ENCODE measurements around the gene BTBD1. TPM values are rescaled to one million over a fixed set of nuclear protein-coding genes. Genes with fewer than 3 reads are reported as not detected.
A peak's percentile ranks its signal among the peaks of the same experiment; 100 is the strongest.
"Not testable (repeated sequence)": the region's sequence is repeated elsewhere in the genome, so short reads cannot be mapped to it uniquely, and the experiment has no call there.

BTBD1 gene
- total RNA-seq, 2 experiments from 2014 or later = 67.4 to 70.9 TPM

GRCh38 chr15:83011271-83012075 lies 55.6 kb downstream of the BTBD1 start, which contains the start of gene C15orf40:
Gene C15orf40, minus strand, starts transcription at chr15:83011639. Its CDS starts 32 bp downstream, at chr15:83011607.
- Mint-ChIP-seq H3K27me3 (ENCODE audit: low read depth) (no peaks in the 10 kb centered on the region), H3K9me3 (ENCODE audit: insufficient read depth) (no peaks in the 10 kb centered on the region), H3K27ac (peak within 1 kb of the TSS; percentile 90), H3K4me3 (peak within 1 kb of the TSS; percentile 87), H3K36me3 (ENCODE audit: low read depth) (peaks cover 22% of the 10 kb centered on the region), H3K4me1 (ENCODE audit: low read depth) (peaks cover 50% of the 10 kb centered on the region)
- ATAC-seq (peak; percentile 89), DNase-seq (peak; percentile 88)
- ChIA-PET CTCF (interaction anchor here (0.6 to 4.8 kb wide), 30 partner anchors 9 to 481 kb away, joined by 3 to 36 read pairs (median 4); partner anchors contain the start of genes BTBD1, HDGFL3 and RAMAC), POLR2A (interaction anchor here (0.5 to 3.0 kb wide), 13 partner anchors 8 to 472 kb away, joined by 3 to 20 read pairs (median 4); partner anchors contain the start of genes BTBD1, HDGFL3, RAMAC and RPS17)

- DNase-seq = peak; percentile 89
- Mint-ChIP-seq H3K4me3 (peak overlapping the region; percentile 87), H3K36me3 (ENCODE audit: low read depth) (peaks cover 20% of the 10 kb centered on the region), H3K27ac (peak overlapping the region; percentile 90), H3K4me1 (ENCODE audit: low read depth) (peaks cover 50% of the 10 kb centered on the region), H3K9me3 (ENCODE audit: insufficient read depth) (no peaks in the 10 kb centered on the region), H3K27me3 (ENCODE audit: low read depth) (no peaks in the 10 kb centered on the region)
- POLR2A ChIA-PET = interaction anchor here (0.8 to 3.0 kb wide), 11 partner anchors 7 to 471 kb away, joined by 3 to 20 read pairs (median 6); partner anchors contain the start of genes BTBD1, HDGFL3, RAMAC and RPS17
- CTCF ChIA-PET = interaction anchor here (0.7 to 4.8 kb wide), 31 partner anchors 9 to 480 kb away, joined by 3 to 36 read pairs (median 4); partner anchors contain the start of genes BTBD1, HDGFL3 and RAMAC
- peak; percentile 72 for ATAC-seq
Measured at GRCh38 chr15:83010709-83011270, 56.3 kb downstream of the BTBD1 start.

- H3K4me3 Mint-ChIP-seq; H3K9me3 Mint-ChIP-seq (ENCODE audit: insufficient read depth); POLR2A ChIA-PET; H3K27ac Mint-ChIP-seq; H3K4me1 Mint-ChIP-seq (ENCODE audit: low read depth); DNase-seq; H3K27me3 Mint-ChIP-seq (ENCODE audit: low read depth); H3K36me3 Mint-ChIP-seq (ENCODE audit: low read depth); ATAC-seq: not testable (repeated sequence)
- CTCF ChIA-PET = interaction anchor here (0.8 to 3.9 kb wide), 20 partner anchors 10 to 470 kb away, joined by 3 to 46 read pairs (median 4); partner anchors contain the start of genes C15orf40 and RAMAC
Measured at GRCh38 chr15:83000672-83001031, 66.4 kb downstream of the BTBD1 start.

DNA sequence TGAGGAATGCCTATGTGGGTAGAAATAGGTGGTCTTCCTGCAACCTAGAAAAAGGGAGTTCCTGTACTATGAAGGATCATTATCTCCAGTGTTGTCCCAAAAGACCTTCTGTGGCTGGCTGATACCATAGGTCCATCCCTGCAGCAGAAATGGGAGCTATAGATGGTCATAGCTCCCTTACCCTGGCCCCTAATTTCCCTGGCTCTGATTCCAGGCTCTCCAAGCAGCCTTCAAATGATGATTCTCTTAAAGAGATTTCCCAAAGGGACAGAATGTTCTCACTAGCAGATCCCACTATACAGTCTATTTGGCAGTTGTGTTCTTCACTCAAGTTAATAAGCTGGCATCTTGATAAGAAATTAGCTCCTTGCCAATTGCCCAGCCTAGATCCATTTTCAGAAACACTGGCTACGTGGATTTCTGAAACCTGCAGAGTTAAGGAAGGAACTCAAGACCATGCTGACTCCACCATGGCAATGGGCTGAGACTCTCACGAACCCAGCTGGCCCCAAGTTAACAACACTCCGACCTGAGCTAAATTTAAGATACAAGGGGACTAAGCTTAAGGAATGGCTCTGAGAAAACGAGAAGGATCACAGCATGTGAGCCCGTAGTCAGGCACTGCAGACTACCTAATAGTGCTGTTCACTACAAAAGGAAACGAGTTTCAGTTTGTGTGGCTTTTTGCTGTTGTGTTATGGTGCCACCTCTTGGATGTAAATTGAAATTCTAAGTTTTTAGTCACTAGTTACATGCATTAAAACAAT lies 67.0 kb downstream of the BTBD1 start:
- Mint-ChIP-seq H3K4me1 (ENCODE audit: low read depth) (peaks cover 8% of the 10 kb centered on the region), H3K27ac (peak overlapping the region; percentile 77), H3K9me3 (ENCODE audit: insufficient read depth) (no peaks in the 10 kb centered on the region), H3K27me3 (ENCODE audit: low read depth) (no peaks in the 10 kb centered on the region), H3K36me3 (ENCODE audit: low read depth) (peaks cover 4% of the 10 kb centered on the region), H3K4me3 (peak overlapping the region; percentile 64)
- POLR2A ChIA-PET = interaction anchor here (0.7 to 0.8 kb wide), 2 partner anchors 15 to 66 kb away, joined by 3 to 4 read pairs; no protein-coding TSS in a partner anchor
- ATAC-seq (peak; percentile 93), DNase-seq (peak; percentile 63)
- CTCF ChIA-PET = interaction anchor here (0.6 to 3.9 kb wide), 29 partner anchors 10 to 469 kb away, joined by 3 to 46 read pairs (median 4); partner anchors contain the start of genes C15orf40 and RAMAC

DNA sequence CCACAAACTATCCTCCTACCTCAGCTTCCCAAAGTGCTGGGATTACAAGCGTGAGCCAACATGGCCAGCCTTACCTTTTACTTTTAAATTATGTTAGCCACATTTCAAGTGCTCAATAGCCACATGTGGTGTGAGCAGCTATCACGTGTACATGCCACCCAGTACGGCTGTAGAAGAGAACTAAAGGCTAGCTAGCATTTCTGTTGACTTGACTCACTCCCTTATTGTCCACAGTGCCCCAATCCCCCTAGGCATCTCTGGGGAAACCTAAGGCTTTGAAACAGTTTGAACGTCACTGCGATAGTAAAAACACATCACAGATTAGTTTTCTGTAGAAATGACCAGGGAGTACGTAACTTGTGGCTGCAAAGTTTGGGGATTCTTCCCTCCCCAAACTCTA lies 67.6 kb downstream of the BTBD1 start:
- POLR2A ChIA-PET = interaction anchor here (0.8 kb wide), 1 partner anchor 67 kb away, joined by 4 read pairs; no protein-coding TSS in a partner anchor
- no peak overlapping the region for H3K27ac Mint-ChIP-seq
- H3K9me3 Mint-ChIP-seq (ENCODE audit: insufficient read depth) = no peaks in the 10 kb centered on the region

GRCh38 chr15:82995938-82996337 lies 71.1 kb downstream of the BTBD1 start:
- Mint-ChIP-seq H3K9me3 (ENCODE audit: insufficient read depth) (no peaks in the 10 kb centered on the region), H3K4me1 (ENCODE audit: low read depth) (peaks cover 8% of the 10 kb centered on the region), H3K27ac (no peak overlapping the region), H3K27me3 (ENCODE audit: low read depth) (no peaks in the 10 kb centered on the region), H3K36me3 (ENCODE audit: low read depth) (peaks cover 5% of the 10 kb centered on the region), H3K4me3 (no peak overlapping the region)
- ChIA-PET POLR2A (interaction anchor here (1.6 kb wide), 1 partner anchor 10 kb away, joined by 5 read pairs; the partner anchor contains the start of gene RAMAC), CTCF (interaction anchor here (0.7 to 1.1 kb wide), 2 partner anchors 456 to 1588 kb away, joined by 3 read pairs; partner anchors contain the start of gene RPS17)
- no peak for DNase-seq
- ATAC-seq = no peak

More for the DNA sequence above, 67.6 kb downstream of the BTBD1 start:
- no peak for ATAC-seq
- CTCF ChIA-PET = interaction anchor here (0.7 to 3.9 kb wide), 20 partner anchors 9 to 468 kb away, joined by 3 to 46 read pairs (median 4); partner anchors contain the start of genes C15orf40 and RAMAC
- no peaks in the 10 kb centered on the region for H3K36me3 Mint-ChIP-seq (ENCODE audit: low read depth)
- H3K27me3 Mint-ChIP-seq (ENCODE audit: low read depth) = no peaks in the 10 kb centered on the region
- DNase-seq = no peak
- H3K4me1 Mint-ChIP-seq (ENCODE audit: low read depth) = peaks cover 8% of the 10 kb centered on the region
- H3K4me3 Mint-ChIP-seq = no peak overlapping the region

- H3K9me3 Mint-ChIP-seq (ENCODE audit: insufficient read depth) = no peaks in the 10 kb centered on the region
- no peak overlapping the region for H3K27ac Mint-ChIP-seq
- CTCF ChIA-PET = interaction anchor here (1.1 kb wide), 1 partner anchor 455 kb away, joined by 3 read pairs; the partner anchor contains the start of gene RPS17
- no peak for ATAC-seq
- peaks cover 9% of the 10 kb centered on the region for H3K36me3 Mint-ChIP-seq (ENCODE audit: low read depth)
- H3K27me3 Mint-ChIP-seq (ENCODE audit: low read depth) = no peaks in the 10 kb centered on the region
- no peak overlapping the region for H3K4me3 Mint-ChIP-seq
- no peak for DNase-seq
- peaks cover 4% of the 10 kb centered on the region for H3K4me1 Mint-ChIP-seq (ENCODE audit: low read depth)
- POLR2A ChIA-PET = interaction anchor here (1.2 to 1.6 kb wide), 2 partner anchors 9 to 184 kb away, joined by 3 to 5 read pairs; partner anchors contain the start of gene RAMAC
Measured at GRCh38 chr15:82995076-82995475, 72.0 kb downstream of the BTBD1 start.

- Mint-ChIP-seq H3K36me3 (ENCODE audit: low read depth) (peaks cover 24% of the 10 kb centered on the region), H3K9me3 (ENCODE audit: insufficient read depth) (no peaks in the 10 kb centered on the region), H3K4me1 (ENCODE audit: low read depth) (peaks cover 10% of the 10 kb centered on the region), H3K27ac (no peak overlapping the region), H3K27me3 (ENCODE audit: low read depth) (no peaks in the 10 kb centered on the region), H3K4me3 (no peak overlapping the region)
- ChIA-PET POLR2A (no interaction called here), CTCF (interaction anchor here (1.4 to 1.5 kb wide), 2 partner anchors 143 to 462 kb away, joined by 5 to 6 read pairs; no protein-coding TSS in a partner anchor)
- ATAC-seq (no peak), DNase-seq (no peak)
Measured at GRCh38 chr15:82993144-82993543, 73.9 kb downstream of the BTBD1 start.

- ATAC-seq (no peak), DNase-seq (no peak)
- ChIA-PET POLR2A (no interaction called here), CTCF (interaction anchor here (0.6 to 1.5 kb wide), 3 partner anchors 37 to 461 kb away, joined by 3 to 6 read pairs (median 5); no protein-coding TSS in a partner anchor)
- H3K27me3 Mint-ChIP-seq (ENCODE audit: low read depth) = no peaks in the 10 kb centered on the region
- H3K36me3 Mint-ChIP-seq (ENCODE audit: low read depth) = peaks cover 29% of the 10 kb centered on the region
- H3K4me3 Mint-ChIP-seq = no peak overlapping the region
- no peak overlapping the region for H3K27ac Mint-ChIP-seq
- H3K4me1 Mint-ChIP-seq (ENCODE audit: low read depth) = peaks cover 14% of the 10 kb centered on the region
- H3K9me3 Mint-ChIP-seq (ENCODE audit: insufficient read depth) = no peaks in the 10 kb centered on the region
Measured at GRCh38 chr15:82992436-82992998, 74.5 kb downstream of the BTBD1 start.

- ATAC-seq (no peak), DNase-seq (peak; percentile 57)
- Mint-ChIP-seq H3K27me3 (ENCODE audit: low read depth) (no peaks in the 10 kb centered on the region), H3K4me1 (ENCODE audit: low read depth) (peaks cover 36% of the 10 kb centered on the region), H3K27ac (peak overlapping the region; percentile 97), H3K36me3 (ENCODE audit: low read depth) (peaks cover 41% of the 10 kb centered on the region), H3K9me3 (ENCODE audit: insufficient read depth) (no peaks in the 10 kb centered on the region), H3K4me3 (peak overlapping the region; percentile 98)
- CTCF ChIA-PET = interaction anchor here (0.7 to 3.8 kb wide), 8 partner anchors 13 to 456 kb away, joined by 3 to 28 read pairs (median 5); partner anchors contain the start of genes C15orf40 and RPS17
- POLR2A ChIA-PET = interaction anchor here (0.5 to 2.0 kb wide), 14 partner anchors 9 to 446 kb away, joined by 3 to 10 read pairs (median 4); partner anchors contain the start of genes C15orf40, RPS17 and WHAMM
Measured at GRCh38 chr15:82986442-82986780, 80.6 kb downstream of the BTBD1 start.
